Stimulated activated CD8-positive, alpha-beta memory T cell treated with anti-CD3 and anti-CD28 coated beads, Interleukin-15, amount 100 ng/mL, for 4 hours (primary cell): ENCODE measurements around the gene FUOM.
A peak's percentile ranks its signal among the peaks of the same experiment; 100 is the strongest.

ENCODE experiments used
- DNase-seq, 2 donors: peaks; one replicate each; pipeline ENCODE4 v3.0.0-alpha.2; 2020; ENCODE audit warnings: low read depth in 2 of 2

The FUOM gene

DNA sequence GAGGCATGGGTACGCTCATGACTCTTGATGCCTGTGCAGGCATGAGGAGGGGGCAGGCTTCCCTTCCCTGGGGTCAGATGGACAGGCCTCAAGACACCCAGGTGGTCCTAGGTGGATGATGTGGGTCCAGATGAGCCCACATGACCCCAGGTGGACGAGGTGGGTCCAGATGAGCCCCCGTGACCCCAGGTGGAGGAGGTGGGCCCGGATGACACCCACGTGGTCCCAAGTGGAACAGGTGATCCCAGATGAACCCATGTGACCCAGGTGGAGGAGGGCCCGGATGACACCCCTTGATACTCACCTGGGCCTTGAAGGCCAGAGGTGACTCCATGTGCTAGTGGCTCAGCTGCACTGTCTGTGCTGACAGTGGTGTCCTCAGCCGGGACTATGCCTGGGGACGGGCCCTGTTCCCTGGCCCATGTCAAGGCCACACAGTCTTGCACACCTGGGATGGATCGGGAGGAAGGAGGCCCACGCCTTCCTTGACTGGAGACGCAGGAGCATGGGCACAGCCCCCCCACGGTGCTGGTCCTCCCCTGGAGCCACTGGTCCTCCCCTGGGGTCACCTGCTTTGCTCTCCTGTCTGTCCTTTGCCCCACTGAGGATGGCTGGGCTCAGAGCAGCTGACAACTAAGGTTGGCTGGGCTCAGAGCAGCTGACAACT lies 7.4 kb downstream of the FUOM start:
- no peak for DNase-seq

DNA sequence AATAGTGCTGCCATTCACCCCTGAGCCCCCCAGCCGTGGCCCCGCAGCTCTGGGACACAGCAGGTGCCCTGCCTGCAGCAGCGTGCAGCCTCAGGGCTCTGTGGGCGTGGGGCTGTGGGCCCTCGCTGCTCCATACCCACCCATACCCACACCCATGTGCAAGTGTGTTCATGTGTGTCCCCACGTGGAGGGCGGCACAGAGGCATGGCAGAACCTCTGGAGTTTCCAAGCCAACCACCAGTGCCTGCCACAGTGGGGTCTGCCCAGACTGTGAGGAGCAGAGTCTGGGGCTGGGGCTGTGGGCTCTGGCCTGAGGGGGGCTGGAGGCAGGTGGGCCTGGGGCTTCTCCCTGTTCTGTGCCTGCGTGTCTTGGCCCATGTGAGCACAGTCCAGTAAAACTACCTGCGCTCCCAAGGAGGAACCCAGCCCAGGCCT lies 8.2 kb downstream of the FUOM start:
- no peak for DNase-seq

DNA sequence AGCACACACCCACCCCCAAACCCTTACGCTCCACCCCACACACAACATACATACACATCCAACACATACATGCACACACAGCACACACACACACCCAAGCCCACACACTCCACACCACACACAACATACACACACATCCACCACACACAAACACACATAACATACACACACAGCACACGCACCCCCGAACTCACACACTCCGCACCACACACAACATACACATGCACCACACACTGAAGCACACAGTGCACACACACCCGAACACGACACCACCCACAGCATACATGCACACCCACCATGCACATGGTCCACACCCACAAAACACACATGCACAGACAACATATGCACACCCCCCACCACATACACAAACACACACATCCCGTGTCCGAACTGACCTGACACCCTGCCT lies 8.7 kb downstream of the FUOM start:
- no peak for DNase-seq

DNA sequence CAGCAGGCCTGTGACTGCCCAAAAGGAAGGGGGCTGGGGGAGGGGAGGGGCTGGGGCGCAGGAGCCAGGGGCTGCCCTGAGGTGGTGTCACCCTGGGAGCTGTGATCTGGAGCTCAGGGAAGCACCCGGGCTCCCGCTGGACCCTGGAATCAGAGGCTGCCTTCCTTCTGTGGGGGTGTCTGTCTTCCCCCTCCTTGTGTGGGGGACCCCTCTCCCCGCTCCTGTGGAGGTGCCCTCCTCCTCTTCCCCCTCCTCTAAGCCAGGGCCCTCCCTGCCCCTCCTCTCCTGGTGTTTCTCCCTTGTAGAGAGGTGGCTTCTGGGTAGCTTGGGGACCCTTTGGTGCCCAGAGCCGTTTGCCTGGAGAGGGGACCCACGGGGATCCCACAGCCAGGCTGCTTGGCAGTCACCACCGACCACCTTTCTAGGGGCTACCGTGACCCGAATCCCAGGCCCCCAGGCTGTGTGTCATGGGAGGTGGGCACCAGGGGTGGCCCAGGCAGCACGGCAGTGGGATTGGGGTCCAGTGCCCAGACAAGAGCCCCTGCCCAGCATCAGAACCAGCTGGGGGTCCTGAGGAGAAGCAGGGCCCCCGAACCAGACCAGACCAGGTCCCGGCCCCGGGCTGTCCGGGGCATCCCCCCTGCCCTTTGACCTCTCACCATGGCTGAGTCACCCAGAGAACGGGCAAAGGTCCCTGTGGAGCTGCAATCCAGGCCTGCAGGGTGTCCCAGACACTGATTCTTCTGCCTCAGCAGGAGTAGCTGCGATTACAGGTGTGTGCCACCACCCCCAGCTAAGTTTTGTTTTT lies 9.9 kb downstream of the FUOM start:
- DNase-seq: no peak

DNA sequence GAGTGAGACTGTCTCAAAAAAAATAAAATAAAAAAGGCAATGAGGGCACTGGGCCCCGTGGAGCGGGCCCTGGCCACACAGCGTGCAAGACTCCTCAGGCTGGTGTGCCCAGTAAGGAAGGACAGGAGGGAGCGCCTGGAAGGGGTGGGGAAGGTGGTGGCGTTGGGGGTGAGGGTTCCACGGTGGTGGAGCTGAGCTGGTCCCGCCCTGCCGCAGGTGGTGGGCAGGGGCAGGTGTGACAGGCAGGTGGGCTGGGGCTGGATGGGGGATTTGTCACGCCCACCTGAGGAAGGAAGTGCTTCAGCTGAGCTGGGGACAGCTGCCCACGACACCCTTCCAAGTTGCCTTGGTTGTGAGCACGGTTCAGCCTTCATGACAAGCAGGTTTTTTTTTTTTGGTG lies 11.4 kb downstream of the FUOM start:
- DNase-seq: no peak

DNA sequence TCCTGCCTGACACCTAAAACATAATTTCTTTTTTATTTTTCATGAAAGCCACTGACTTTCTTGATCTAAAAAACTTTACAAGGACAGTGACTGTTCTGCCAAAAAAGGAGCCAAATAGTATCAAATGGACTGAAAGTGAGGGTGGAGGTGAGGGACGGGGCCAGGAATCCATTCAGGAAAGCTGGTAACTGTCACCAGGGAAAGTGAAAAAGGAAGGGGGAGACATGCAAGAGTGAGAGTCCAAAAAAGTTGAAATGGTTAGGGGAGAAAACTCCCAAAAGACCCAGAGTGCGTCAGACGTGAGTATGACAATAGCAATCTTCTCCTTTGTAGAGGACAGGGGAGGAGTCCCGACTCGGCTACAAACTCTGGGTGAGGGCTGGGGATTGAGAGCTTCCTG lies 13.6 kb downstream of the FUOM start:
- DNase-seq: no peak

DNA sequence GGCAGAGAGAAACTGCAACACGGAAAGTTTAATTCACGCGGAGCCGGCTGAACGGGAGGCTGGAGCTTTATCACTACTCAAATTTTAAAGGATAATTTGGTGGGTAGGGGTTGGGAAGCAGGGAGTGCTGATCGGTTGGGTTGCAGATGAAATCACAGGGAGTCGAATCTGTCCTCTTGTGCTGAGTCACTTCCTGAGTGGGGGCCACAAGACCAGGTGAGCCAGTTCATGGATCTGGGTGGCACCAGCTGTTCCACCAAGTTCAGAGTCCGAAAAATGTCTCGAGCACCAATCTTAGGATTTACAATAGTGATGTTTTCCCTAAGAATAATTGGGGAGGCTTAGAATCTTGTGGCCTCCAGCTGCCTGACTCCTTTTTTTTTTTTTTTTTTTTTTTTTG lies 14.3 kb downstream of the FUOM start:
- no peak for DNase-seq

DNA sequence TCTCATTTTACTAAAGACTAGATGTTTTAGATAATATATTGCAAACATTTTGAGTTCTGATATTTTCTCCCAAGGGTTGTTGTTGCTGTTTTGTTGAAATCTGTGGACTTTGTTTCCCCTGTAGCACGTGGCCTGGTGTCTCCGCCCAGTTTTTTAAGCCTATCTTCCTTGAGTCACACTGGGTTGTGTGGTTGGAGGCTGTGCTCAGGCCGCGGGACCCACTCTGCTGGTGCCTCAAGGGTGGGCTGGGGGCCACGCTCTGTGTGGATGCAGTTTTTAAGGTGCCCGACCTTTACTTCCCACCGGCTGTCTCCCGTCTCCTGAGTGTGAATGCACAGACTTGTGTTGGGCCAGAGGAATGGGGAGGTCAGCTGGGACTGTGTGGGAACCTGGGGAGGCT lies 14.9 kb downstream of the FUOM start:
- no peak for DNase-seq

DNA sequence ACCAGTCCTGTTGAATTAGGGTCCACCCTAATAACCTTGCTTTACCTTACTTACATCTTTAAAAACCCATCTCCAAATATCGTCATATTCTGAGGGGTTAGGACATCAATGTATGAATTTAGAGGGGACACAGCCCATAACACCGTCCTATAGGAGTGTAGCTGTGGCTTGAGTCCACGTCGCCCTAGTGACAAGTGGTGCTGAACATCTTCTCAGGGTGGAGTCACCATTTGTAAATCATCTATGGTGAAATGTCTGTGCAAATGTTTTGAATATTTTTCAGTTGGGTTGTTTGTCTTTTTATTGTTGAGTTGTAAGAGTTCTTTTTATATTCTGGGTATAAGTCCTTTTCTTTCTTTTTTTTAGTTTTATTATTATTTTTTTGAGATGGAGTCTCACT lies 15.8 kb downstream of the FUOM start:
- DNase-seq: no peak

DNA sequence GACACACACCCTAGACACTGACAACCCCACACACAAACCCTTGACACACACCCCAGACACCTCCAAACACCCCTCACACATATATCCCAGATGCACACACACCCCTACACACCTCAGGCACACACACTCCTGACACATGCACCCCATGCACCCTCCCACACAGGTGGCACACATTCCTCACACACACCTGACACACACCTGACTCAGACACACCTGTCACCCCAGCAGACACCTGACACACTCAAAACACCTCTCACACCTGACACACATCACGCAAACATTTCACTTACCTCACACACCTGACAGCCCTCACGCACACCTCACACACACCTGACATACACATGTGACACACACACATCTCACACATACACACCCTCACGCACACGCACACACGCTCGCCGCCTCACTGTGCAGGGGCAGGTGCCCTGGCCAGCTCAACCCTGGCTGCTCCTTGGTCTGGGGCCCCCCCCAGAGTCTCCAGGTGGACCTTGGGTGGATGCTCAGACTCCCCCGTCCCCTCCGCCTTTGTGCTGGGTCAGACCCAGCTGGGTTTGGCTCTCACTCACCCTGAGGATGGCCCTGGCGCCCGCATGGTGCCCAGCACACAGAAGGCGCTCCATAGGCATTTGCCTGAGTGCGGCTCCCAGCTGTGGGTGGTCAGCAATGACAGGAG lies 18.0 kb downstream of the FUOM start:
- DNase-seq: no peak

DNA sequence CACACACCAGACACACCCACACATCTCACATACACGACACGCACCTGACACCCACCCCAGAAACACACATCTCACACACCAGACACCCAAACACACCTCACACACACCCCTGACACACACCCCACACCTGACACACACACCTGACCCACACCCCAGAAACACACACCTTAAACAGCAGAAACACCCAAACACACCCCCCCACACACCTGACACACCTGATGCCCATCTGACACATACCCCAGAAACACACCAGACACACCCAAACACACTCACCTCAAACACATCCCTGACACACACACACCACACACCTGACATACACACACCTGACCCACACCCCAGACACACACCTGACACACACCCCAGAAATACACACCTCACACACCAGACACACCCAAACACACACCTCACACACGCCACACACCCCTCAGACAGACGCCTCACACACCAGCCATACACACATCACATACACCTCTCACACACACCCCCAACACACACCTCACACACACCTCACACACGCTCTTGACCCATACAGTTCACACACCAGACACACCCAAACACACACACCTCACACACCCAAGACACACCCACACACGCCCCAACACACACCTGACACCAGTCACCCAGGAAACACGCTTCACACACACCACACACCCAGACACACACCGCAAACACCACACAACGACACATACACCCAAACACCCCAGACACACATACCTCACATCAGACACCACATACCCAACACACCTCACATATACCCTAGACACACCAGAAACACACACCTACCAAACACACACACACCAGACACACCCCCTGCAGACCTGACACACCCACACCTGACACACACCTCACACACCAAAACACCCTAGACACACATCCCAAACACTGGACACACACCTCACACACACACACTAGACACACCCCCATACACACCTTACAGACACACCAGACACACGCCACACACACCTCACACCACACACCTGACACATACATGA lies 19.4 kb downstream of the FUOM start:
- DNase-seq: no peak

DNA sequence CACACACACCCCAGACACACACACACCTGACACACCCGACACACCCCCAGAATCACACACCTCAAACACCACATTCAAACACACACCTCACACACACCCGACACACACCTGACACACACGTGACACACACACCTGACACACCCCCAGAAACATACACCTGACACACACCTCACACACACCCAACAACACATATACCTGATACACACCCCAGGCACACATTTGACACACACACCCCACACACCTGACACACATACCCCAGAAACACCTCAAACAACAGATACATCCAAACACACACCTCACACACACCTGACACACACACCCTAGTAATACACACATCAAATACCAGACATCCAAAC lies 20.5 kb downstream of the FUOM start:
- no peak for DNase-seq

DNA sequence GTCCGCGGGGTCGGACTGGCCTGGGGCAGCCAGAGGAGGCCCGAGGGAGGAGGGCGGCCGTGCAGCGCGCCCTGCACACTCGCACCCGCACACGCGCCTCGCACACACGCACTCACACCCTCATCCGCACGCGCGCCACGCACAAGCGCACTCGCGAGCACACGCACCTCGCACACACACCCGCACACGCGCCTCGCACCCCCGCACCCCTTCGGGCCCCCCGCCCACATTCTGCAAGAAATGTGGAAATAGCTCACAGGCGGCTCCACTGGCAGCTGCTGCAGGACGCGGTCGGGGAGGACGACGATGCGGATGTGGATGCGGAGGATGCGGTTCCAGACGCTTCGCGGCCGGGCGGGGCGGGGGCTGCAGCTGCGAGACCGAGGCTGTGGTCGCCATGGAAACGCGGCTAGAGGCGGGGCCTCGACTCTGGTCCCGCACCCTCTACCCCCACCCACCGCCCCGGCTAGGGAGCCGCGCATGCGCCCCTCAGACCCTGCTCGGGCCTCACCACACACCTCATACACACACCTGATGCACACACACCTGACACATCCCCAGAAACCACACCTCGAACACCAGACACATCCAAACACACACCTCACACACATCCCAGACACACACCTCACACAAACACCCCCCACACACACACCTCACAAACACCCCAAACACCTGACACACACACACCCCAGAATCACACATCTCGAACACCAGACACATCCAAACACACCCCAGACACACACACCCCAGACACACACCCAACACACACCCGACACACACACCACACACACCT lies 21.0 kb downstream of the FUOM start, which contains the start of gene CALY:
Gene CALY (minus strand): TSS at position 320 of the 793 bp plus-strand sequence. CDS start 7,907 bp downstream, outside the sequence.
- DNase-seq: peak; percentile 51 to 58

DNA sequence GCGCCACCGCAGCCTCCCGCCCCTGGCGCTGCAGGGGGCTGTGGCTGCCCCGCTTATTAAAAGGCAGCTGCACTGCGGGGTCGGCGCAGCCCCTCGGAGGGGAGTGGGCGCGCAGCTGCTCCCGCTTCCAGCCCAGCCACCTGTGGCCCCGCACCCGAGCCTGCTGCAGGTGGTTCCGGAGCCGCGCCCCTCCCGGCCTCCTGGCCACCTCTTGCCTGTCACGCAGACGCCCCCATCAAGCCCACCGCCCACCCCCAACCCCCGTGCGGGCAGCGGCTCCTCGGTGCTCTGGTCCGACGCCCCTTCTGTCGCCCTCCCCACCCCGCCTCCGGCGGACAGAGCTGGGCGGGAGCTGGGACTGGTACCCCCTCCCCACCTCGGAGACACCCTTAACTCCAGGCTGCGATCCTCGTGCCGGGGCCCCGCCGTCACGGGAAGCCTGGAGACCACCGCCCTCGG lies 21.7 kb downstream of the FUOM start:
- no peak for DNase-seq

DNA sequence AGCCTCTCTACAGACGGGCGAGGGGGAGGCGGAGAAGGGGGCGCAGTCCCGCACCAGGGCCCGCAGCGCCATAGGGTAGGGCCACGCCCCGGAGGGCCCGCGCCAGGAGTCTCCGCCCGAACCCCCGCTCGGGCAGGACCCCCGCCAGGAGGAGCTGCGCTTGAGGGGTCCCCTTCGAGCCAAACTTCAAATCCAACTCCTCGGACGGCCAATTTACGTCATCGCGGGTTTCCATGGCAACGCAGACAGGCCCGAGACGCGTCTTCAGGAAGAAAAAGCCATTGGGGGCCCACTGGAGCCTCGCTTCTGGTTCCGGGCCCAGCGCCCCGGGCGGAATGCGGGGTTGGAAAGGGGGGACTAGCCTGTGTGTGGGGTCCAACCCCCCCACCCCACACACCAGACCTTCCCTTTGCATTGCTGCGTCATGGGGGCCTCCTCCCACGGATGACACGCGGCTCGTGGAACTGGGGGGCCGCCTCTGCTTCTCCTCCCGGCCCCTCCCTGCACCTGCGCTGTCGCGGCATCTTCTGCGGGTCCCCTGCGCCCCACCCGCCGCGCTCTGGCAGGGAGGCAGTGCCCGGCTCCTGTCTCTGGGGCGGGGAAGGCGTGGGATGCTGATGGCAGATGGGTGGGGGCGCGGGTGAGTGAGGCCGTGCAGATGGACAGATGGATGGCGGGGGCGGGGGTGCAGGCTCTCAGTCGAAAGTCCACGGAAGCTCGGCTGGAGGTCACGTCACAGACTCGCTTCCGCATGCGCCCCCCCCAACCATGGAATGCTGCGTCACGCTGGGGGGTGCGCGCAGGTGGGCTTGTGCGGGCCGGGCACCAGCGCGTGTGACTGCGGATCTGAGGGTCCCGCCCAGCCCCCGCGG lies 22.3 kb downstream of the FUOM start:
- DNase-seq: peak; percentile 65 to 74

DNA sequence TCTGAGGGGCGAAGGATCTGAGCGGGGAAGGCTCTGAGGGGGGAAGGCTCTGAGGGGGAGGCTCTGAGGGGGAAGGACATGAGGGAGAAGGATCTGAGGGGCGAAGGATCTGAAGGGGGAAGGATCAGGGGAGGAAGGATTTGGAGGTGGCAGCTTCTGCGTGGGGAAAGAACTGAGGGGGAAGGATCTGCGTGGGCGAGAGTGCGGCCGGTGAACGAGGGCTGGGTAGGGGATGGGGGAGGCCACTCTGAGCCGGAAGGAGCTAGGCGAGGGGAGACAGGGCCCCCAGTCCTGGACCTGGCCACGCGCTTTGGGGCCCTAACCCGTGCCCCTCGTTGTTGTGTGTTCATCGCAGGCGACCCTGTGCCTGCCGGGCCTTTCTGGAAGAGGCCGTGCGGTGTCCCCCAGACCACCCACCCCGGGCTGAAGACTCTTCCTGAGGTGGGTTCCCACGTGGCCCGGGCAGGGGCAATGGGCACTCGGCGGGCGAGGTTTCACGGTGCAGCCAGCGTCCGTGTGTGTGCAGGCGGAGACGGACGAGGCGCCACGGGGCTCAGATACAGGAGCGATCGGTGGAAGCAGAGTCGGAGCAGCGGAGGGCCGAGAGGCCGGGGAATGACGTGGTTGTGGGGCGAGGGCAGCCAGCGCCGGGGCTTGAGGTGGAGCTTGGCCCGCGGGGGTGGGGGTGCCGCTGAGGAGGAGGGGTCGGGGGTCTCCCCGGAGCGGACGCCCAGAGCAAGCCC lies 23.1 kb downstream of the FUOM start:
- no peak for DNase-seq

DNA sequence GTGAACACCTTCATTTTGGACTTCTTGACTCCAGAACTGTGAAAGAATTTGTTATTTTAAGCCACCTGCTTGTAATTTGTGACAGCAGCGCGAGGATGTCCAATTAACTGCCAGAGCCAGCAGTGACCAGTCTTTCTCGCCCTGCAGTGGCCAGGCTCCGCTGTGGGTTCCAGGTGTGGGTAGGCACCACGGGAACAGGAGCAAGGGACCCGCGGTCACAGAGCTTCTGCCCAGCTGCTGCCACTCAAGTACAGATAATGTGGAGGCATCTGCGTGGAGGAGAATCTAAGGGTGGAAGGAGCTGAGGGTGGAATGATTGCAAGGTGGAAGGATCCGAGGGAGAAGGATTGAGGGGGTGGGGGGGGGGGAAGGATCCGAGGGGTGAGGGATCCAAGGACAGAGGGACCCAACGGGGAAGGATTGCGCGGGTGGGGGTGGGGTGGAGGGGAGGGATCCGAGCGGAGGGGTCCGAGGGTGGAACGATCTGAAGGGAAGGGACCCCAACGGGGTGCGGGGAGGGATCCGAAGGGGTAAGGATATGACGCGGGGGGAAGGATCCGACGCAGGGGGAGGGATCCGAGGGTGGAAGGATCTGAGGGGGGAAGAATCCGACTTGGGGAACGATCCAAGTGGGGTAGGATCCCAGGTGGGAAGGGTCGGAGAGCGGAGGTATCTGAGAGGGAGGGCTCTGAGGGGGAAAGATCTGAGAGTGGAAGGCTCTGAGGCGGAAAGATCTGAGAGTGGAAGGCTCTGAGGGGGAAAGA lies 24.7 kb downstream of the FUOM start:
- no peak for DNase-seq
